ENCODE results near the gene GCC2. TPM values are rescaled to one million over a fixed set of nuclear protein-coding genes. Genes with fewer than 3 reads are reported as not detected.

GCC2 gene
- total and polyA plus RNA-seq, 2 of the 8 experiments (the other 6 are each of a cell fraction or from before 2014, with no cell fraction given): 4.6 to 54.9 TPM

- FAIRE-seq: no peak
- Histone ChIP-seq H3K4me1 (replicated peaks in 1 of 4; ENCODE audit: control insufficient read depth in 3 of 4, insufficient read depth in 4 of 4, low read length in 3 of 4) (no peaks in the 10 kb centered on the region), H4K20me1 (replicated peaks in 1 of 2; ENCODE audit: control insufficient read depth in 1 of 2, insufficient read depth in 2 of 2, low read length in 2 of 2) (no peaks in the 10 kb centered on the region), H2BK5ac (ENCODE audit: low read depth, low read length) (no peak overlapping the region), H3K4me3 (ENCODE audit: extremely low read depth in 1 of 4, insufficient read depth in 2 of 4, low read depth in 3 of 4, low read length in 4 of 4) (no peak overlapping the region), H3K27me3 (replicated peaks in 1 of 4; ENCODE audit: control insufficient read depth in 3 of 4, extremely low read depth in 1 of 4, insufficient read depth in 3 of 4, low read length in 3 of 4) (no peaks in the 10 kb centered on the region), H3K18ac (ENCODE audit: extremely low read depth, low read length) (no peak overlapping the region), H4K91ac (replicated peaks; ENCODE audit: insufficient read length, low read length) (no peak overlapping the region), H3K56ac (replicated peaks; ENCODE audit: insufficient read length, low read depth, low read length) (no peak overlapping the region), H3K79me2 (ENCODE audit: control insufficient read depth in 1 of 2, insufficient read depth in 2 of 2, low read length in 2 of 2) (no peaks in the 10 kb centered on the region), H3K23ac (ENCODE audit: insufficient read length) (no peak overlapping the region), H3K9ac (replicated peaks in 1 of 4; ENCODE audit: extremely low read depth in 1 of 4, low read depth in 3 of 4, low read length in 3 of 4) (no peak overlapping the region), H4K5ac (ENCODE audit: insufficient read length, low read depth, low read length) (no peak overlapping the region), H3K9me3 (ENCODE audit: insufficient read depth in 2 of 2, low read depth in 1 of 2, low read length in 1 of 2) (no peaks in the 10 kb centered on the region), H3K27ac (ENCODE audit: low read depth, low read length) (no peak overlapping the region), H2BK12ac (ENCODE audit: low read depth, low read length) (no peak overlapping the region), H3K4ac (replicated peaks; ENCODE audit: insufficient read length, low read depth, low read length) (no peak overlapping the region), H3K23me2 (ENCODE audit: low read depth, low read length) (no peaks in the 10 kb centered on the region), H3K36me3 (ENCODE audit: control insufficient read depth in 2 of 4, insufficient read depth in 4 of 4, low read length in 3 of 4) (no peaks in the 10 kb centered on the region), H2AFZ (ENCODE audit: low read length) (no peak overlapping the region), H2AK5ac (ENCODE audit: low read depth, low read length) (no peak overlapping the region), H4K8ac (ENCODE audit: extremely low read depth, insufficient read depth, low read length) (no peak overlapping the region), H2BK15ac (ENCODE audit: low read length) (no peak overlapping the region), H3K4me2 (ENCODE audit: insufficient read depth in 1 of 2, low read depth in 2 of 2, low read length in 2 of 2) (no peak overlapping the region), H3K14ac (ENCODE audit: insufficient read length) (no peak overlapping the region), H3K79me1 (ENCODE audit: low read depth, low read length) (no peaks in the 10 kb centered on the region), H2BK120ac (replicated peaks; ENCODE audit: low read depth, low read length) (no peak overlapping the region), H2BK20ac (ENCODE audit: low read length) (no peak overlapping the region)
- CTCF ChIA-PET (ENCODE audit: partially characterized antibody): interaction anchor here (1.6 kb wide), 1 partner anchor 14 kb away, joined by 4 read pairs; no protein-coding TSS in a partner anchor
- WGBS, 2 experiments (ENCODE audit: extremely low coverage in 1 of 2, insufficient coverage in 1 of 2, insufficient read length in 1 of 2, insufficient replicate concordance in 2 of 2, low coverage in 1 of 2, low lambda C conversion rate in 2 of 2, missing lambda C conversion rate in 1 of 2): 81% methylated on average over 1 of the region's 1 CpG; no CpG with 5 or more reads in 1 of the 2 experiments
- POLR2A ChIA-PET (ENCODE audit: partially characterized antibody): interaction anchor here (0.6 kb wide), 1 partner anchor 122 kb away, joined by 3 read pairs; no protein-coding TSS in a partner anchor
- no peak for DNase-seq (ENCODE audit: low read depth in 1 of 2, low spot score in 2 of 2)
- no peak for TF ChIP-seq RBBP5 (IDR thresholded peaks at IDR 0.05; ENCODE audit: borderline replicate concordance, low read depth, low read length)
- no peak for TF ChIP-seq E2F6 (IDR thresholded peaks at IDR 0.05)
- TF ChIP-seq CTCF (IDR thresholded peaks at IDR 0.05; ENCODE audit: control extremely low read depth in 1 of 3, insufficient read depth in 1 of 3, low read depth in 1 of 3, low read length in 3 of 3): no peak
- TF ChIP-seq CTBP2 (IDR thresholded peaks at IDR 0.05; ENCODE audit: borderline replicate concordance, insufficient read depth, insufficient read length, low read length): no peak
- no peak for TF ChIP-seq JUN (IDR thresholded peaks at IDR 0.05; ENCODE audit: low read depth, low read length)
- no peak for TF ChIP-seq MAFK (IDR thresholded peaks at IDR 0.05; ENCODE audit: low read depth, low read length)
- TF ChIP-seq USF2 (IDR thresholded peaks at IDR 0.05; ENCODE audit: low read length): no peak
- TF ChIP-seq TAF1 (IDR thresholded peaks at IDR 0.05; ENCODE audit: low read depth, low read length): no peak
- TF ChIP-seq EP300 (IDR thresholded peaks at IDR 0.05; ENCODE audit: borderline replicate concordance in 1 of 2, low read depth in 2 of 2, low read length in 2 of 2): no peak
These were observed 35.3 kb upstream of the GCC2 start for GRCh38 chr2:108413711-108414095.
